HepG2 (cell line): ENCODE measurements around the gene ZNF526. TPM values are rescaled to one million over a fixed set of nuclear protein-coding genes. Genes with fewer than 3 reads are reported as not detected.

Source experiments
- EHMT2 ChIP-seq: fragments of 200-600 bp; sonication (generic); IDR thresholded peaks from 2 replicates; pipeline ENCODE4 v1.7.0; 2017; ENCODE audit warnings: antibody characterized with exemption, low read depth, low read length, borderline replicate concordance
- GZF1 ChIP-seq: sonication (generic); formaldehyde crosslinking; IDR thresholded peaks from 2 replicates; pipeline ENCODE4 v1.5.1; 2020; ENCODE audit warnings: mild to moderate bottlenecking, missing genetic modification reagents
- HDAC6 ChIP-seq: fragments of 200-600 bp; sonication (generic); IDR thresholded peaks from 2 replicates; pipeline ENCODE4 v1.7.0; 2017; ENCODE audit warnings: mild to moderate bottlenecking, antibody characterized with exemption, low read length, low read depth
- HES4 ChIP-seq: sonication (generic); formaldehyde crosslinking; IDR thresholded peaks from 2 replicates; pipeline ENCODE4 v1.9.0; 2021; ENCODE audit warnings: mild to moderate bottlenecking, missing genetic modification reagents, borderline replicate concordance
- MAZ ChIP-seq, 2 experiments: sonication (generic) in 1 of 2; formaldehyde crosslinking in 1 of 2; IDR thresholded peaks; 2 replicates each; pipeline versions ENCODE4 v1.5.0 to v1.6.1; 2012 to 2020; ENCODE audit warnings: low read depth in 2 of 2, mild to moderate bottlenecking in 2 of 2, borderline replicate concordance in 1 of 2, improper control_type of control experiment in 1 of 2, low read length in 1 of 2, missing genetic modification reagents in 1 of 2, moderate library complexity in 1 of 2
- MTF2 ChIP-seq: sonication (generic); formaldehyde crosslinking; IDR thresholded peaks from 2 replicates; pipeline ENCODE4 v1.5.0; 2020; ENCODE audit warnings: missing genetic modification reagents, borderline replicate concordance
- MYC ChIP-seq: sonication (generic); formaldehyde crosslinking; IDR thresholded peaks from 2 replicates; pipeline ENCODE4 v1.9.0; 2021; ENCODE audit warnings: missing genetic modification reagents, borderline replicate concordance
- NFRKB ChIP-seq: fragments of 450-650 bp; IDR thresholded peaks from 2 replicates; pipeline ENCODE4 v1.6.1; 2017
- PCBP2 ChIP-seq: fragments of 200-400 bp; formaldehyde crosslinking; optimal IDR thresholded peaks from 2 replicates; pipeline ENCODE3; 2018; ENCODE audit warnings: low read length, low read depth; ENCODE audit not compliant: poor library complexity, severe bottlenecking
- RBM22 ChIP-seq: fragments of 200-400 bp; formaldehyde crosslinking; optimal IDR thresholded peaks from 2 replicates; pipeline ENCODE3; 2017; ENCODE audit warnings: mild to moderate bottlenecking, low read length, moderate library complexity
- ZFP90 ChIP-seq: sonication (generic); formaldehyde crosslinking; IDR thresholded peaks from 2 replicates; pipeline ENCODE4 v1.8.0; 2022; ENCODE audit warnings: missing genetic modification reagents, mild to moderate bottlenecking, inconsistent platforms, borderline replicate concordance
- ZNF546 ChIP-seq: sonication (generic); formaldehyde crosslinking; conservative IDR thresholded peaks from 2 replicates; pipeline ENCODE4 v1.8.1; 2023; ENCODE audit warnings: mild to moderate bottlenecking, missing genetic modification reagents
- ZNF761 ChIP-seq: sonication (generic); formaldehyde crosslinking; conservative IDR thresholded peaks from 2 replicates; pipeline ENCODE4 v1.4.0; 2020; ENCODE audit warnings: mild to moderate bottlenecking, missing genetic modification reagents
- ZNF768 ChIP-seq: sonication (generic); formaldehyde crosslinking; IDR thresholded peaks from 2 replicates; pipeline ENCODE4 v1.4.0; 2020; ENCODE audit warnings: missing genetic modification reagents
- ZNF775 ChIP-seq: sonication (generic); formaldehyde crosslinking; IDR thresholded peaks from 2 replicates; pipeline ENCODE4 v1.4.0; 2020; ENCODE audit warnings: missing genetic modification reagents, mild to moderate bottlenecking, moderate library complexity, borderline replicate concordance
- ZNF850 ChIP-seq: sonication (generic); formaldehyde crosslinking; conservative IDR thresholded peaks from 2 replicates; pipeline ENCODE4 v1.9.0; 2021; ENCODE audit warnings: mild to moderate bottlenecking, missing genetic modification reagents
- ZSCAN21 ChIP-seq: sonication (generic); formaldehyde crosslinking; IDR thresholded peaks from 2 replicates; pipeline ENCODE4 v1.8.0; 2022; ENCODE audit warnings: mild to moderate bottlenecking, missing genetic modification reagents, moderate library complexity, borderline replicate concordance
- polyA plus RNA-seq, 8 experiments: library from polyadenylated mRNA; depleted of rRNA in 3 of 8; stranded (reverse) in 7 of 8; unstranded in 1 of 8; fragments of >200 nt; fragmentation: Illumina TruSeq in 4 of 8; extraction: Trizol in 4 of 8; gene quantifications; 2 replicates each; pipeline versions ENCODE4 v1.2.1 to v1.2.3, GENCODE V29; 2011 to 2016; ENCODE audit warnings: low read depth in 4 of 8, missing spikeins in 1 of 8, mixed read lengths in 1 of 8; ENCODE audit not compliant: insufficient read depth in 1 of 8
- total RNA-seq, 5 experiments: library from RNA; depleted of rRNA; stranded (reverse); fragments of >200 nt; fragmentation: Illumina TruSeq; extraction: Trizol; gene quantifications; 2 replicates each; pipeline ENCODE4 v1.2.3, GENCODE V29; 2016; ENCODE audit warnings: low read depth in 1 of 5
- TF ChIP-seq, protein P1 (sequence below): sonication (generic); formaldehyde crosslinking; IDR thresholded peaks from 2 replicates; pipeline ENCODE4 v1.4.0; 2020; ENCODE audit warnings: missing genetic modification reagents
- TF ChIP-seq, protein P2 (sequence below): IDR thresholded peaks from 2 replicates; pipeline ENCODE4 v1.6.1; 2012; ENCODE audit warnings: inconsistent platforms
- TF ChIP-seq, protein P3 (sequence below): sonication (generic); formaldehyde crosslinking; IDR thresholded peaks from 2 replicates; pipeline ENCODE4 v1.4.0; 2020; ENCODE audit warnings: missing genetic modification reagents
- TF ChIP-seq, protein P4 (sequence below): sonication (generic); formaldehyde crosslinking; IDR thresholded peaks from 2 replicates; pipeline ENCODE4 v1.5.1; 2020; ENCODE audit warnings: mild to moderate bottlenecking, missing genetic modification reagents, borderline replicate concordance

Gene ZNF526
- total and polyA plus RNA-seq, 2 of the 13 experiments (the other 11 are each of a cell fraction or from before 2014, with no cell fraction given) = 3.3 to 8.4 TPM

DNA sequence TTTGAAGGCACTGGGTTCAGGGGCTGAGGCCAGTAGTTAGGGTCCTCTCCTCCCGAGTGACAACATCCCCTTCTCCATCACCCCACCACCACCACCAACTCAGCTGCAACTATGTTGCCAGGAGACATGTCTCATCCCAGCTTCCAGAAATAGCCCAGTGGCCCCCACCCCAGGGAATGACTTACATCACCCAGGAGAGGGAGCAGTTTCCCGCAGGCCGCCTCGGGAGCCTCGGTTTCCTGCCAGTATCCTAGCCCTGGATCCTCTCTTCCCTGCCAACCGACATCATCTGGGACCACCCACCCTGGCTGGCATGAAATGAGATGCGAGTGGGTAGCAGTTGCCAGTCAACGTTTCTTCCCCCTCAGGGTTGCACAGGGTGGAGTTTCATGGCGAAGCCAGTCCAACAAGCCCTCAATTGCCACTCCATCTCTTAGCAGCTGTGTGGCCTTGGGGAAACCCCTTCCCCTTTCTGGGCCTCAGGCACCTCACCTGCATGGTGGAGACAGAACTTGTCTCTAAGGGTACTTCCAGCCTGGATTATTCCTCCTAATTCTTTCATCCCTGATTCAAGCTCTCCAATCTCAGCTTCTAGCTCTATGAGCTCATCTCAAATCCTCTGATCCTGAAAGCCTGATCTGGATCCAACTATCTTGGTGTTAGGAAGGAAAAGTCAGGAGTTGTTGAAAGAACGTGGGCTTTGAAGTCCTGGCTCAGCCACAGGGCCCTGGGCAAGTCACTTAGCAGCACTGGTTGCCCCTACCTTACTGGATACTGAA is 26.2 kb downstream of the ZNF526 start (continued):
- TF ChIP-seq, protein P1, sequence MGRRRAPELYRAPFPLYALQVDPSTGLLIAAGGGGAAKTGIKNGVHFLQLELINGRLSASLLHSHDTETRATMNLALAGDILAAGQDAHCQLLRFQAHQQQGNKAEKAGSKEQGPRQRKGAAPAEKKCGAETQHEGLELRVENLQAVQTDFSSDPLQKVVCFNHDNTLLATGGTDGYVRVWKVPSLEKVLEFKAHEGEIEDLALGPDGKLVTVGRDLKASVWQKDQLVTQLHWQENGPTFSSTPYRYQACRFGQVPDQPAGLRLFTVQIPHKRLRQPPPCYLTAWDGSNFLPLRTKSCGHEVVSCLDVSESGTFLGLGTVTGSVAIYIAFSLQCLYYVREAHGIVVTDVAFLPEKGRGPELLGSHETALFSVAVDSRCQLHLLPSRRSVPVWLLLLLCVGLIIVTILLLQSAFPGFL (CRISPR knock-in tag) = no peak
- 0 out of 2 replicates have a peak, but pooled peaks have one; percentile 5 for TF ChIP-seq ZFP90
- TF ChIP-seq, protein P2, sequence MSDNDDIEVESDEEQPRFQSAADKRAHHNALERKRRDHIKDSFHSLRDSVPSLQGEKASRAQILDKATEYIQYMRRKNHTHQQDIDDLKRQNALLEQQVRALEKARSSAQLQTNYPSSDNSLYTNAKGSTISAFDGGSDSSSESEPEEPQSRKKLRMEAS = 0 out of 2 replicates have a peak, but pooled peaks have one; percentile 5
- peak; percentile 89 for TF ChIP-seq ZNF768 (CRISPR knock-in tag)
- no peak for TF ChIP-seq ZNF775 (CRISPR knock-in tag)
- TF ChIP-seq HES4 (CRISPR knock-in tag) = no peak
- 0 out of 2 replicates have a peak, but pooled peaks have one; percentile 20 for TF ChIP-seq ZSCAN21
- TF ChIP-seq, protein P3, sequence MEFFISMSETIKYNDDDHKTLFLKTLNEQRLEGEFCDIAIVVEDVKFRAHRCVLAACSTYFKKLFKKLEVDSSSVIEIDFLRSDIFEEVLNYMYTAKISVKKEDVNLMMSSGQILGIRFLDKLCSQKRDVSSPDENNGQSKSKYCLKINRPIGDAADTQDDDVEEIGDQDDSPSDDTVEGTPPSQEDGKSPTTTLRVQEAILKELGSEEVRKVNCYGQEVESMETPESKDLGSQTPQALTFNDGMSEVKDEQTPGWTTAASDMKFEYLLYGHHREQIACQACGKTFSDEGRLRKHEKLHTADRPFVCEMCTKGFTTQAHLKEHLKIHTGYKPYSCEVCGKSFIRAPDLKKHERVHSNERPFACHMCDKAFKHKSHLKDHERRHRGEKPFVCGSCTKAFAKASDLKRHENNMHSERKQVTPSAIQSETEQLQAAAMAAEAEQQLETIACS (CRISPR knock-in tag) = no peak
- no peak for TF ChIP-seq ZNF850 (CRISPR knock-in tag)
- TF ChIP-seq ZNF546 (CRISPR knock-in tag) = no peak
- peak; percentile 70; the same call in 1 of the 2 replicates for TF ChIP-seq MTF2 (CRISPR knock-in tag)
- no peak for TF ChIP-seq MYC (CRISPR knock-in tag)
- no peak for TF ChIP-seq EHMT2
- TF ChIP-seq NFRKB = no peak
- peak; percentile 78; the same call in 1 of the 2 replicates for TF ChIP-seq MAZ (IDR thresholded peaks at IDR 0.05; ENCODE audit: borderline replicate concordance, low read depth, low read length)
- peak; percentile 81 for TF ChIP-seq MAZ (CRISPR knock-in tag; IDR thresholded peaks at IDR 0.05; ENCODE audit: low read depth)
- TF ChIP-seq PCBP2 = no peak
- TF ChIP-seq, protein P4, sequence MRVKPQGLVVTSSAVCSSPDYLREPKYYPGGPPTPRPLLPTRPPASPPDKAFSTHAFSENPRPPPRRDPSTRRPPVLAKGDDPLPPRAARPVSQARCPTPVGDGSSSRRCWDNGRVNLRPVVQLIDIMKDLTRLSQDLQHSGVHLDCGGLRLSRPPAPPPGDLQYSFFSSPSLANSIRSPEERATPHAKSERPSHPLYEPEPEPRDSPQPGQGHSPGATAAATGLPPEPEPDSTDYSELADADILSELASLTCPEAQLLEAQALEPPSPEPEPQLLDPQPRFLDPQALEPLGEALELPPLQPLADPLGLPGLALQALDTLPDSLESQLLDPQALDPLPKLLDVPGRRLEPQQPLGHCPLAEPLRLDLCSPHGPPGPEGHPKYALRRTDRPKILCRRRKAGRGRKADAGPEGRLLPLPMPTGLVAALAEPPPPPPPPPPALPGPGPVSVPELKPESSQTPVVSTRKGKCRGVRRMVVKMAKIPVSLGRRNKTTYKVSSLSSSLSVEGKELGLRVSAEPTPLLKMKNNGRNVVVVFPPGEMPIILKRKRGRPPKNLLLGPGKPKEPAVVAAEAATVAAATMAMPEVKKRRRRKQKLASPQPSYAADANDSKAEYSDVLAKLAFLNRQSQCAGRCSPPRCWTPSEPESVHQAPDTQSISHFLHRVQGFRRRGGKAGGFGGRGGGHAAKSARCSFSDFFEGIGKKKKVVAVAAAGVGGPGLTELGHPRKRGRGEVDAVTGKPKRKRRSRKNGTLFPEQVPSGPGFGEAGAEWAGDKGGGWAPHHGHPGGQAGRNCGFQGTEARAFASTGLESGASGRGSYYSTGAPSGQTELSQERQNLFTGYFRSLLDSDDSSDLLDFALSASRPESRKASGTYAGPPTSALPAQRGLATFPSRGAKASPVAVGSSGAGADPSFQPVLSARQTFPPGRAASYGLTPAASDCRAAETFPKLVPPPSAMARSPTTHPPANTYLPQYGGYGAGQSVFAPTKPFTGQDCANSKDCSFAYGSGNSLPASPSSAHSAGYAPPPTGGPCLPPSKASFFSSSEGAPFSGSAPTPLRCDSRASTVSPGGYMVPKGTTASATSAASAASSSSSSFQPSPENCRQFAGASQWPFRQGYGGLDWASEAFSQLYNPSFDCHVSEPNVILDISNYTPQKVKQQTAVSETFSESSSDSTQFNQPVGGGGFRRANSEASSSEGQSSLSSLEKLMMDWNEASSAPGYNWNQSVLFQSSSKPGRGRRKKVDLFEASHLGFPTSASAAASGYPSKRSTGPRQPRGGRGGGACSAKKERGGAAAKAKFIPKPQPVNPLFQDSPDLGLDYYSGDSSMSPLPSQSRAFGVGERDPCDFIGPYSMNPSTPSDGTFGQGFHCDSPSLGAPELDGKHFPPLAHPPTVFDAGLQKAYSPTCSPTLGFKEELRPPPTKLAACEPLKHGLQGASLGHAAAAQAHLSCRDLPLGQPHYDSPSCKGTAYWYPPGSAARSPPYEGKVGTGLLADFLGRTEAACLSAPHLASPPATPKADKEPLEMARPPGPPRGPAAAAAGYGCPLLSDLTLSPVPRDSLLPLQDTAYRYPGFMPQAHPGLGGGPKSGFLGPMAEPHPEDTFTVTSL (CRISPR knock-in tag) = no peak
- TF ChIP-seq GZF1 = no peak
- TF ChIP-seq ZNF761 = no peak
- no peak for TF ChIP-seq HDAC6
- TF ChIP-seq RBM22 = peak; percentile 31
